Inflammatory macrophage treated with lipopolysaccharide for 4 hours (primary cell): ENCODE results near the gene DNAJB1.
"Not testable (repeated sequence)": the region's sequence is repeated elsewhere in the genome, so short reads cannot be mapped to it uniquely, and the experiment has no call there.

Experiments
- DNase-seq: peaks from one replicate; pipeline ENCODE4 v3.0.0-alpha.2; 2020

DNAJB1 gene

GRCh38 chr19:14517840-14518505 lies at the start of gene DNAJB1:
Gene DNAJB1, minus strand, starts transcription at chr19:14518397. Its CDS starts 48 bp downstream, at chr19:14518349.
- peak; percentile 83 for DNase-seq

- no peak for DNase-seq
Observed at GRCh38 chr19:14567079-14567478, 48.9 kb upstream of the DNAJB1 start.

GRCh38 chr19:14566712-14567077 lies 48.5 kb upstream of the DNAJB1 start:
- DNase-seq: no peak

- DNase-seq: no peak
Observed at GRCh38 chr19:14565765-14566711, 47.8 kb upstream of the DNAJB1 start.

GRCh38 chr19:14565298-14565679 lies 47.1 kb upstream of the DNAJB1 start:
- no peak for DNase-seq

GRCh38 chr19:14564652-14565297 lies 46.6 kb upstream of the DNAJB1 start:
- DNase-seq: not testable (repeated sequence)

- DNase-seq: peak; percentile 36
Observed at GRCh38 chr19:14563989-14564651, 45.9 kb upstream of the DNAJB1 start.

- no peak for DNase-seq
Observed at GRCh38 chr19:14563590-14563926, 45.4 kb upstream of the DNAJB1 start.

GRCh38 chr19:14562660-14563589 lies 44.7 kb upstream of the DNAJB1 start:
- DNase-seq: no peak

GRCh38 chr19:14561847-14562351 lies 43.7 kb upstream of the DNAJB1 start:
- DNase-seq: no peak

- no peak for DNase-seq
Observed at GRCh38 chr19:14561249-14561648, 43.1 kb upstream of the DNAJB1 start.

- no peak for DNase-seq
Observed at GRCh38 chr19:14560776-14561108, 42.5 kb upstream of the DNAJB1 start.

GRCh38 chr19:14559916-14560775 lies 41.9 kb upstream of the DNAJB1 start:
- DNase-seq: no peak

- DNase-seq: no peak
Observed at GRCh38 chr19:14558370-14559066, 40.3 kb upstream of the DNAJB1 start.

- DNase-seq: peak; percentile 81
Observed at GRCh38 chr19:14556662-14557188, 38.5 kb upstream of the DNAJB1 start.

GRCh38 chr19:14555918-14556661 lies 37.9 kb upstream of the DNAJB1 start:
- no peak for DNase-seq

GRCh38 chr19:14554382-14554812 lies 36.2 kb upstream of the DNAJB1 start:
- DNase-seq: no peak

- DNase-seq: no peak
Observed at GRCh38 chr19:14553939-14554243, 35.7 kb upstream of the DNAJB1 start.
